K562 (cell line): Measurements from ENCODE around the gene METAP1D. TPM values are rescaled to one million over a fixed set of nuclear protein-coding genes. Genes with fewer than 3 reads are reported as not detected.

Experiments
- ATAC-seq: fragments of 200-7000 bp; cut with Tn5 transposase; 3 replicates; pipeline ENCODE4 v1.9.1; 2020; ENCODE audit warnings: moderate library complexity
- BruUV-seq: library from RNA; stranded (reverse); fragments of 400-500 nt; replicated peaks from 2 replicates; lab custom pipeline; 2021; lab: Mats Ljungman, UMichigan
- CTCF ChIA-PET: fragments of 300-600 bp; formaldehyde crosslinking; extraction: SDS; loops from one replicate; lab custom pipeline; 2021; ENCODE audit warnings: low intra/inter-chr PET ratio; lab: Yijun Ruan, JAX
- POLR2A ChIA-PET: fragments of 300-600, 350-650 bp; sonication (Branson Sonifier 250); formaldehyde crosslinking; extraction: SDS; loops from one replicate; lab custom pipeline; 2021; ENCODE audit warnings: antibody characterized with exemption, inconsistent platforms; lab: Yijun Ruan, JAX
- DNase-seq, 4 experiments: peaks; one replicate each; pipeline versions ENCODE4 v3.0.0 to v3.0.0-alpha.2; 2011 to 2018; ENCODE audit warnings: low spot score in 3 of 4, mixed read lengths in 3 of 4; ENCODE audit errors: extremely low read depth in 1 of 4
- FAIRE-seq: peaks from 2 replicates; lab custom pipeline; 2011; peaks lifted over from hg19 to GRCh38; lab: Jason Lieb, UNC
- H2AFZ ChIP-seq: 2 replicates; pipeline ENCODE4 v1.6.0; 2011; ENCODE audit warnings: low read depth, low read length, control low read depth, inconsistent platforms
- H3K27ac ChIP-seq: fragments of 200-600 bp; 3 replicates; pipeline ENCODE4 v1.8.0; 2011; ENCODE audit warnings: low read depth, mild to moderate bottlenecking, control low read depth, inconsistent platforms, low read length, moderate library complexity, mixed read lengths; ENCODE audit errors: extremely low read depth
- H3K27me3 ChIP-seq, 2 experiments: fragments of 300-600 bp in 1 of 2; 2 replicates in 1 of 2; 3 replicates in 1 of 2; pipeline versions ENCODE4 v1.6.0 to v1.8.0; 2011; ENCODE audit warnings: inconsistent platforms in 2 of 2, low read length in 2 of 2, mild to moderate bottlenecking in 1 of 2, mixed read lengths in 1 of 2, moderate library complexity in 1 of 2; ENCODE audit not compliant: control insufficient read depth in 2 of 2, insufficient read depth in 2 of 2
- H3K36me3 ChIP-seq: fragments of 300-600 bp; 3 replicates; pipeline ENCODE4 v1.8.0; 2011; ENCODE audit warnings: mild to moderate bottlenecking, low read length, inconsistent platforms; ENCODE audit not compliant: control insufficient read depth, insufficient read depth
- H3K4me1 ChIP-seq, 2 experiments: fragments of 200-600 bp in 1 of 2; replicated peaks in 1 of 2; 2 replicates in 1 of 2; 3 replicates in 1 of 2; pipeline versions ENCODE4 v1.5.1 to v1.8.0; 2011; ENCODE audit warnings: inconsistent platforms in 2 of 2, low read length in 2 of 2, mild to moderate bottlenecking in 1 of 2, mixed read lengths in 1 of 2, moderate library complexity in 1 of 2; ENCODE audit not compliant: control insufficient read depth in 2 of 2, insufficient read depth in 2 of 2
- H3K4me2 ChIP-seq: 2 replicates; pipeline ENCODE4 v1.6.1; 2011; ENCODE audit warnings: low read length, control low read depth, inconsistent platforms, mixed read lengths; ENCODE audit not compliant: insufficient read depth
- H3K4me3 ChIP-seq: fragments of 200-600 bp; sonication (generic), shearing (Covaris generic); 2 replicates; pipeline ENCODE4 v1.5.1; 2016; ENCODE audit warnings: control low read depth, inconsistent platforms
- H3K79me2 ChIP-seq: fragments of 200-600 bp; 3 replicates; pipeline ENCODE4 v1.8.0; 2011; ENCODE audit warnings: low read length, inconsistent platforms; ENCODE audit not compliant: control insufficient read depth, insufficient read depth
- H3K9ac ChIP-seq, 2 experiments: 2 replicates each; pipeline versions ENCODE4 v1.6.0 to v1.6.1; 2011; ENCODE audit warnings: low read depth in 2 of 2, low read length in 2 of 2, control low read depth in 1 of 2, inconsistent platforms in 1 of 2, mild to moderate bottlenecking in 1 of 2, mixed read lengths in 1 of 2; ENCODE audit not compliant: insufficient read depth in 1 of 2
- H3K9me1 ChIP-seq: one replicate; pipeline ENCODE4 v1.6.0; 2011; ENCODE audit warnings: inconsistent platforms, mild to moderate bottlenecking, low read length, moderate library complexity; ENCODE audit not compliant: control insufficient read depth, insufficient read depth
- H3K9me3 ChIP-seq: replicated peaks from 2 replicates; pipeline ENCODE4 v1.5.1; 2011; ENCODE audit warnings: low read depth, low read length, inconsistent platforms; ENCODE audit not compliant: control insufficient read depth, insufficient read depth
- H4K20me1 ChIP-seq: replicated peaks from 2 replicates; pipeline ENCODE4 v1.6.1; 2011; ENCODE audit warnings: low read length, inconsistent platforms, mixed read lengths; ENCODE audit not compliant: control insufficient read depth, insufficient read depth
- CBX2 ChIP-seq: fragments of 200-600 bp; sonication (generic); IDR thresholded peaks from one replicate; pipeline ENCODE4 v1.6.1; 2012; ENCODE audit warnings: mild to moderate bottlenecking, low read length, inconsistent platforms; ENCODE audit not compliant: insufficient read depth, poor library complexity, severe bottlenecking
- GTF2A2 ChIP-seq: IDR thresholded peaks from 2 replicates; pipeline ENCODE4 v1.6.1; 2016; ENCODE audit warnings: mild to moderate bottlenecking, missing genetic modification characterization, missing compliant biosample characterization
- POLR2G ChIP-seq: fragments of 200-400 bp; formaldehyde crosslinking; IDR thresholded peaks from 2 replicates; pipeline ENCODE4 v1.6.1; 2017; ENCODE audit warnings: low read depth, mild to moderate bottlenecking, antibody characterized with exemption, low read length, moderate library complexity
- SMARCB1 ChIP-seq: IDR thresholded peaks from 2 replicates; pipeline ENCODE4 v1.6.1; 2011; ENCODE audit warnings: improper control_type of control experiment, low read depth; ENCODE audit not compliant: insufficient read length
- WGBS: fragments of 100-300 bp; shearing (Covaris generic); methylation state at CpG from one replicate; pipeline ENCODE4 v1.1.6; 2016; ENCODE audit warnings: low coverage, mixed read lengths; ENCODE audit not compliant: insufficient coverage; ENCODE audit errors: missing lambda C conversion rate; 5-methylcytosine and 5-hydroxymethylcytosine counted together
- in situ Hi-C: fragments of 300-500 bp; cut with MboI; formaldehyde crosslinking; loops from 4 replicates; pipeline ENCODE4 v1.15.0; 2018; ENCODE audit warnings: inconsistent platforms, mixed read lengths
- intact Hi-C: fragments of 100-400 bp; cut with micrococcal nuclease; formaldehyde crosslinking; loops from 2 replicates; pipeline ENCODE4 v1.14.2; 2022
- polyA plus RNA-seq, 8 experiments: library from polyadenylated mRNA; depleted of rRNA in 4 of 8; stranded (reverse) in 5 of 8; unstranded in 3 of 8; fragments of >200 nt; fragmentation: Nextera tagmentation in 2 of 8; fragmentation: Illumina TruSeq in 1 of 8; extraction: Ambion mirVana in 2 of 8; extraction: Trizol in 1 of 8; gene quantifications; 2 replicates each; pipeline versions ENCODE4 v1.2.1 to v1.2.3, GENCODE V29; 2011 to 2014; ENCODE audit warnings: inconsistent platforms in 1 of 8, missing spikeins in 1 of 8
- total RNA-seq, 7 experiments: library from RNA; depleted of rRNA in 6 of 7; stranded (reverse); fragments of >200 nt in 6 of 7; fragmentation: Illumina TruSeq in 2 of 7; extraction: Trizol in 2 of 7; gene quantifications; 2 replicates each; pipeline versions ENCODE4 v1.2.1 to v1.2.3, GENCODE V29; 2011 to 2021; ENCODE audit warnings: low replicate concordance in 1 of 7
- TF ChIP-seq, protein P1 (sequence below): sonication (generic); formaldehyde crosslinking; IDR thresholded peaks from 2 replicates; pipeline ENCODE4 v1.8.0; 2022; ENCODE audit warnings: mild to moderate bottlenecking, missing genetic modification reagents
- TF ChIP-seq, protein P2 (sequence below): sonication (generic); formaldehyde crosslinking; IDR thresholded peaks from 2 replicates; pipeline ENCODE4 v1.4.0; 2020; ENCODE audit warnings: mild to moderate bottlenecking, missing genetic modification reagents
- TF ChIP-seq, protein P3 (sequence below): sonication (generic); formaldehyde crosslinking; IDR thresholded peaks from 2 replicates; pipeline ENCODE4 v1.8.1; 2023; ENCODE audit warnings: mild to moderate bottlenecking, missing genetic modification reagents

Gene METAP1D
- total and polyA plus RNA-seq, 9 of the 15 experiments (the other 6 are each of a cell fraction or from before 2014, with no cell fraction given) = 8.0 to 23.4 (median 15.7) TPM

DNA sequence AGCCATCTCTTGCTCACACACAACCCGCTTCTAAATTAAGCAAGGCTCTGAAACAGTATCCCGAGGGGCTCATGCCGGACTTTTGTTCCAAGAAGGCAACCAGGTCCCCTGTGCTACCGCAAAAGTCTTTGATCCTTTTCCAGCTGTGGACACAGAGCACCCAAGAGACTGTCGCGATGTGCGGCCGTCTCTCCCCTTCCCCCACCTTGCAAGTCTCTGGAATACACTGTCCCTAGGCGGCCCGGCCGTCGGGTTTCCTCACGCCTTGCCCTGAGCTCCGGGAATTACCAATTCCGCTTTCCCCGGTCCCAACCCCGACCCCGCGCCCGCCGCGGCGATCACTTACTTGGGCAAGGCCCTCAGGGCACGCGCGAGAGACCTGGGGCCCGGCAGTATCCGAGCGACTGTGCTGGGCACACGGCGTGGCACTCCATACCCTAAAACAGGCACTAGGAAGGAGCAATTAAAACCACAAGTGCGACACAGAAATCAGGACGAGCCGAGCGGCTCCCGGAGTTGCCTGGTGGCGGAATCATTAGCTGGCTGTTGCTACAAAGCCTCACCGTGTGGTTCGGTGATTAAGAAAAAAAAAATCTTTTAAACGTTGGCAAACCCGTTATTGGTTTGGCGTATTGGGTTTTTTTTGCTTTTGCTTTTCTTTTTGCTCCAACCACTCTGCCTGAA lies 83.3 kb downstream of the METAP1D start:
- POLR2A ChIA-PET = interaction anchor here (0.6 to 1.4 kb wide), 2 partner anchors 17 to 22 kb away, joined by 3 read pairs; no protein-coding TSS in a partner anchor

More for the DNA sequence above, 83.3 kb downstream of the METAP1D start:
- in situ Hi-C loops = no loop called here
- Histone ChIP-seq H2AFZ (no peak overlapping the region), H3K79me2 (peaks cover 8% of the 10 kb centered on the region; the same call in 2 of the 3 replicates), H4K20me1 (no peaks in the 10 kb centered on the region), H3K4me1 (peaks cover 7 to 43% of the 10 kb centered on the region in 2 experiments; a peak in 4 of 5 replicates), H3K9ac (no peak overlapping the region), H3K9me1 (no peaks in the 10 kb centered on the region), H3K4me3 (no peak overlapping the region), H3K27ac (no peak overlapping the region), H3K27me3 (no peaks in the 10 kb centered on the region), H3K36me3 (peaks cover 14% of the 10 kb centered on the region; the same call in 1 of the 3 replicates), H3K9me3 (0 out of 2 replicates have a peak, but pooled peaks cover 3% of the 10 kb centered on the region), H3K4me2 (no peak overlapping the region)
- intact Hi-C loops = no loop called here
- no peak for DNase-seq
- no peak for FAIRE-seq
- TF ChIP-seq, protein P1, sequence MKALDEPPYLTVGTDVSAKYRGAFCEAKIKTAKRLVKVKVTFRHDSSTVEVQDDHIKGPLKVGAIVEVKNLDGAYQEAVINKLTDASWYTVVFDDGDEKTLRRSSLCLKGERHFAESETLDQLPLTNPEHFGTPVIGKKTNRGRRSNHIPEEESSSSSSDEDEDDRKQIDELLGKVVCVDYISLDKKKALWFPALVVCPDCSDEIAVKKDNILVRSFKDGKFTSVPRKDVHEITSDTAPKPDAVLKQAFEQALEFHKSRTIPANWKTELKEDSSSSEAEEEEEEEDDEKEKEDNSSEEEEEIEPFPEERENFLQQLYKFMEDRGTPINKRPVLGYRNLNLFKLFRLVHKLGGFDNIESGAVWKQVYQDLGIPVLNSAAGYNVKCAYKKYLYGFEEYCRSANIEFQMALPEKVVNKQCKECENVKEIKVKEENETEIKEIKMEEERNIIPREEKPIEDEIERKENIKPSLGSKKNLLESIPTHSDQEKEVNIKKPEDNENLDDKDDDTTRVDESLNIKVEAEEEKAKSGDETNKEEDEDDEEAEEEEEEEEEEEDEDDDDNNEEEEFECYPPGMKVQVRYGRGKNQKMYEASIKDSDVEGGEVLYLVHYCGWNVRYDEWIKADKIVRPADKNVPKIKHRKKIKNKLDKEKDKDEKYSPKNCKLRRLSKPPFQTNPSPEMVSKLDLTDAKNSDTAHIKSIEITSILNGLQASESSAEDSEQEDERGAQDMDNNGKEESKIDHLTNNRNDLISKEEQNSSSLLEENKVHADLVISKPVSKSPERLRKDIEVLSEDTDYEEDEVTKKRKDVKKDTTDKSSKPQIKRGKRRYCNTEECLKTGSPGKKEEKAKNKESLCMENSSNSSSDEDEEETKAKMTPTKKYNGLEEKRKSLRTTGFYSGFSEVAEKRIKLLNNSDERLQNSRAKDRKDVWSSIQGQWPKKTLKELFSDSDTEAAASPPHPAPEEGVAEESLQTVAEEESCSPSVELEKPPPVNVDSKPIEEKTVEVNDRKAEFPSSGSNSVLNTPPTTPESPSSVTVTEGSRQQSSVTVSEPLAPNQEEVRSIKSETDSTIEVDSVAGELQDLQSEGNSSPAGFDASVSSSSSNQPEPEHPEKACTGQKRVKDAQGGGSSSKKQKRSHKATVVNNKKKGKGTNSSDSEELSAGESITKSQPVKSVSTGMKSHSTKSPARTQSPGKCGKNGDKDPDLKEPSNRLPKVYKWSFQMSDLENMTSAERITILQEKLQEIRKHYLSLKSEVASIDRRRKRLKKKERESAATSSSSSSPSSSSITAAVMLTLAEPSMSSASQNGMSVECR (CRISPR knock-in tag) = 0 out of 2 replicates have a peak, but pooled peaks have one; percentile 13
- no peak for TF ChIP-seq SMARCB1
- TF ChIP-seq, protein P2, sequence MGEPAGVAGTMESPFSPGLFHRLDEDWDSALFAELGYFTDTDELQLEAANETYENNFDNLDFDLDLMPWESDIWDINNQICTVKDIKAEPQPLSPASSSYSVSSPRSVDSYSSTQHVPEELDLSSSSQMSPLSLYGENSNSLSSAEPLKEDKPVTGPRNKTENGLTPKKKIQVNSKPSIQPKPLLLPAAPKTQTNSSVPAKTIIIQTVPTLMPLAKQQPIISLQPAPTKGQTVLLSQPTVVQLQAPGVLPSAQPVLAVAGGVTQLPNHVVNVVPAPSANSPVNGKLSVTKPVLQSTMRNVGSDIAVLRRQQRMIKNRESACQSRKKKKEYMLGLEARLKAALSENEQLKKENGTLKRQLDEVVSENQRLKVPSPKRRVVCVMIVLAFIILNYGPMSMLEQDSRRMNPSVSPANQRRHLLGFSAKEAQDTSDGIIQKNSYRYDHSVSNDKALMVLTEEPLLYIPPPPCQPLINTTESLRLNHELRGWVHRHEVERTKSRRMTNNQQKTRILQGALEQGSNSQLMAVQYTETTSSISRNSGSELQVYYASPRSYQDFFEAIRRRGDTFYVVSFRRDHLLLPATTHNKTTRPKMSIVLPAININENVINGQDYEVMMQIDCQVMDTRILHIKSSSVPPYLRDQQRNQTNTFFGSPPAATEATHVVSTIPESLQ (CRISPR knock-in tag) = no peak
- TF ChIP-seq, protein P3, sequence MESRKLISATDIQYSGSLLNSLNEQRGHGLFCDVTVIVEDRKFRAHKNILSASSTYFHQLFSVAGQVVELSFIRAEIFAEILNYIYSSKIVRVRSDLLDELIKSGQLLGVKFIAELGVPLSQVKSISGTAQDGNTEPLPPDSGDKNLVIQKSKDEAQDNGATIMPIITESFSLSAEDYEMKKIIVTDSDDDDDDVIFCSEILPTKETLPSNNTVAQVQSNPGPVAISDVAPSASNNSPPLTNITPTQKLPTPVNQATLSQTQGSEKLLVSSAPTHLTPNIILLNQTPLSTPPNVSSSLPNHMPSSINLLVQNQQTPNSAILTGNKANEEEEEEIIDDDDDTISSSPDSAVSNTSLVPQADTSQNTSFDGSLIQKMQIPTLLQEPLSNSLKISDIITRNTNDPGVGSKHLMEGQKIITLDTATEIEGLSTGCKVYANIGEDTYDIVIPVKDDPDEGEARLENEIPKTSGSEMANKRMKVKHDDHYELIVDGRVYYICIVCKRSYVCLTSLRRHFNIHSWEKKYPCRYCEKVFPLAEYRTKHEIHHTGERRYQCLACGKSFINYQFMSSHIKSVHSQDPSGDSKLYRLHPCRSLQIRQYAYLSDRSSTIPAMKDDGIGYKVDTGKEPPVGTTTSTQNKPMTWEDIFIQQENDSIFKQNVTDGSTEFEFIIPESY (CRISPR knock-in tag) = peak; percentile 87
- no peak for TF ChIP-seq CBX2
- TF ChIP-seq GTF2A2 (tag) = no peak
- peak; percentile 43; the same call in 1 of the 2 replicates for TF ChIP-seq POLR2G
- no TSS peak for BruUV-seq
- 97% methylated on average over 31 of the region's 42 CpGs for WGBS
- ATAC-seq = no peak
- CTCF ChIA-PET = no interaction called here
